ENCODE measurements around the gene TMPRSS2.

DNA sequence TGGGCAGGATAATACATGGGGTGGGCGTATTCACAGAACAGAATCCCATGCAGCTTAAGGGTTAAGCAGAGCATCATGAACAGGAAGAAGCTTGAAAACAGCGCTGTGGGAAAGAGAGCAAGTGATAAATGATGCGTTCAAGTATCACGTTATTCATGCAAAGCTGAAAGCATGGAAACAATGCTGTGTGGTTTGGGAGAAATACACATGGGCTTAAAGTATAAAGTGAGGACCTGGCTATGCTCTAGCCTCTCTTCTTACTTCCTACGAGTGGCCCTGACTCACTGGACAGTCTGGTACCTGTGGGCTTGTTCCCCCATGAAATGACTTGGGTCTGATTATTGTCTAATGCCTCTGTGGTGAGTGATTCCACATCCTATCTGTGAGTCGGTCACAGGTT is 25.7 kb downstream of the TMPRSS2 start:
- TF ChIP-seq, protein P1, sequence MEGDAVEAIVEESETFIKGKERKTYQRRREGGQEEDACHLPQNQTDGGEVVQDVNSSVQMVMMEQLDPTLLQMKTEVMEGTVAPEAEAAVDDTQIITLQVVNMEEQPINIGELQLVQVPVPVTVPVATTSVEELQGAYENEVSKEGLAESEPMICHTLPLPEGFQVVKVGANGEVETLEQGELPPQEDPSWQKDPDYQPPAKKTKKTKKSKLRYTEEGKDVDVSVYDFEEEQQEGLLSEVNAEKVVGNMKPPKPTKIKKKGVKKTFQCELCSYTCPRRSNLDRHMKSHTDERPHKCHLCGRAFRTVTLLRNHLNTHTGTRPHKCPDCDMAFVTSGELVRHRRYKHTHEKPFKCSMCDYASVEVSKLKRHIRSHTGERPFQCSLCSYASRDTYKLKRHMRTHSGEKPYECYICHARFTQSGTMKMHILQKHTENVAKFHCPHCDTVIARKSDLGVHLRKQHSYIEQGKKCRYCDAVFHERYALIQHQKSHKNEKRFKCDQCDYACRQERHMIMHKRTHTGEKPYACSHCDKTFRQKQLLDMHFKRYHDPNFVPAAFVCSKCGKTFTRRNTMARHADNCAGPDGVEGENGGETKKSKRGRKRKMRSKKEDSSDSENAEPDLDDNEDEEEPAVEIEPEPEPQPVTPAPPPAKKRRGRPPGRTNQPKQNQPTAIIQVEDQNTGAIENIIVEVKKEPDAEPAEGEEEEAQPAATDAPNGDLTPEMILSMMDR (IDR thresholded peaks at IDR 0.05) = no peak
- TF ChIP-seq POLR2A (IDR thresholded peaks at IDR 0.05) = no peak
